ENCODE data around the gene MIGA1. TPM values are rescaled to one million over a fixed set of nuclear protein-coding genes. Genes with fewer than 3 reads are reported as not detected.

Gene MIGA1
- total and polyA plus RNA-seq, 10 of the 15 experiments (the other 5 are each of a cell fraction or from before 2014, with no cell fraction given), result 1.3 to 7.2 (median 4.2) TPM

DNA sequence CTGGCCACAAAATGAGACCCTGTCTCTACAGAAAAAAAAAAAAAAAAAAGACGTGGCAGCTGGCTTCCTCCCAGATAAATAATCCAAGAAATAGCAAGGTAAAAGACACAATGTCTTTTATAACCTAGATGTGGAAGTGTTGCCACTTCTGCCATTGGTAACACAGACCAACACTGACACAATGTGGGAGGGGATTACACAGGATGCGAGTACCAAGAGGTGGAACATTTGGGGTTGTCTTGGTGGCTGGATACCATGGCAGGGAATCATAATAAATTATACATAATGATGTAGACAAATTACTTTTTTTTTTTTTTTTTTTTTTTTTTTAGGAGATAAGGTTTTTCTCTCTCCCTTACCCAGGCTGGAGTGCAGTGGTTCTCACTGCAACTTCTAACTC, 103.0 kb downstream of the MIGA1 start:
- TF ChIP-seq STAT1 (conservative IDR thresholded peaks at IDR 0.05), result no peak
- in situ Hi-C loops (cut with MboI) (no loop called here), intact Hi-C loops (cut with micrococcal nuclease; ENCODE audit: unreplicated experiment) (no loop called here)
- Histone ChIP-seq H3K36me3 (ENCODE audit: control insufficient read depth in 2 of 2, insufficient read depth in 2 of 2, low read length in 1 of 2) (no peaks in the 10 kb centered on the region), H3K4me3 (no peak overlapping the region), H3K27ac (ENCODE audit: control insufficient read depth, insufficient read depth) (no peak overlapping the region), H3K4me1 (ENCODE audit: control insufficient read depth, insufficient read depth, low read length) (no peaks in the 10 kb centered on the region), H3K9ac (ENCODE audit: control insufficient read depth, insufficient read depth, low read length) (no peak overlapping the region), H3K79me2 (ENCODE audit: control insufficient read depth, insufficient read depth, low read length) (no peaks in the 10 kb centered on the region), H2AFZ (ENCODE audit: control insufficient read depth, low read depth, low read length) (no peak overlapping the region), H3K4me2 (ENCODE audit: control insufficient read depth, insufficient read depth) (no peak overlapping the region), H3K27me3 (replicated peaks in 1 of 2; ENCODE audit: control insufficient read depth in 2 of 2, insufficient read depth in 2 of 2, low read length in 1 of 2) (no peaks in the 10 kb centered on the region), H4K20me1 (ENCODE audit: control insufficient read depth, insufficient read depth) (no peaks in the 10 kb centered on the region), H3K9me3 (replicated peaks; ENCODE audit: control insufficient read depth, insufficient read depth, low read length) (no peaks in the 10 kb centered on the region)
- CTCF ChIA-PET, result interaction anchor here (0.6 kb wide), 1 partner anchor 1730 kb away, joined by 3 read pairs; no protein-coding TSS in a partner anchor
- no peak for DNase-seq (ENCODE audit: low read depth, low spot score)
- SMC1A ChIA-PET (ENCODE audit: uncharacterized antibody, unreplicated experiment), result no interaction called here
- ATAC-seq, result no peak
- no TSS peak for BruUV-seq (replicated peaks)
- no peak for FAIRE-seq
- RAD21 ChIA-PET (ENCODE audit: unreplicated experiment), result no interaction called here
- whole genome bisulfite sequencing (ENCODE audit: insufficient coverage, insufficient replicate concordance, low lambda C conversion rate, missing lambda C conversion rate), result 32% methylated on average over 2 of the region's 2 CpGs
- POLR2A ChIA-PET, result no interaction called here

DNA sequence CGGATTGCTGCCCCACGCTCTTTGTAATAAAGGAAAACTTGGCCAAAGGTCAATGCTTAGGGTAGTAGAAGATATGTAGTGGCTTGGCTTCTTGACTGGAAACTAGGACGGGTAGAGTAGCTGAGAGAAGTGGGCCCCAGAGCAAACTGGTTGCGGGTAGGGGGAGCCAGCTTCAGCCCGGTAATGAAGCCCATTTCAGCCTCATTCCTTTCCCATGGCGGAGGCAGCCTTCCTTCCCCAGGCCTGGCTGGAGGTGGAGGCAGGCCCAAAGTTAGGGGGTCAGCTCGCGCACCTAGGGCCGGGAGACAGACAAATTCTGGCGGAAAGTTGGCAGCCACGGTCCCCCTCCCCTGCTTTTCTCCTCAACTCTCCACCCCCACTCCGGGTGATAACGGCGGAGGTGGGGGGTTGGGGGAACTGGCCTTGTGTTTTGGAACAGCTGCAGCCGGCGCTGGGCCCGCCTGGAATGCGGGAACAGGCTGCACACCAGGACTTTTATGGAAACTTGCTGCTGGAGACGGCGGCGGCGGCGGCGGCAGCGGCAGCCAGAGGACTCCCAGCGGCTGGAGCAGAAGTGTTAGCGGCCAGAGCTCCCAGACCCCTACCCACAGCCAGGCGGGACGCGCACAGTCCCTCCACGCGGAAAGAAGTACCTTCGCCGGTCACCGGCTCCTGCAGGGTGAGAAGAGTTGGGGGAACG, 108.8 kb downstream of the MIGA1 start, which contains the start of gene NEXN:
TSS of gene NEXN (plus strand) at position 544 of the 700 bp plus-strand sequence. CDS start 27,483 bp downstream, outside the sequence.
- intact Hi-C loops (cut with micrococcal nuclease; ENCODE audit: unreplicated experiment) (no loop called here), in situ Hi-C loops (cut with MboI) (no loop called here)
- Histone ChIP-seq H3K4me2 (ENCODE audit: control insufficient read depth, insufficient read depth) (peak within 1 kb of the TSS; percentile 70), H3K27me3 (replicated peaks in 1 of 2; ENCODE audit: control insufficient read depth in 2 of 2, insufficient read depth in 2 of 2, low read length in 1 of 2) (no peaks in the 10 kb centered on the region; a peak in 1 of 4 replicates), H2AFZ (ENCODE audit: control insufficient read depth, low read depth, low read length) (peak within 1 kb of the TSS; percentile 65), H4K20me1 (ENCODE audit: control insufficient read depth, insufficient read depth) (no peaks in the 10 kb centered on the region), H3K4me1 (ENCODE audit: control insufficient read depth, insufficient read depth, low read length) (no peaks in the 10 kb centered on the region), H3K4me3 (peak within 1 kb of the TSS; percentile 62), H3K9ac (ENCODE audit: control insufficient read depth, insufficient read depth, low read length) (no peak within 1 kb of the TSS; the same call in 1 of the 2 replicates), H3K79me2 (ENCODE audit: control insufficient read depth, insufficient read depth, low read length) (no peaks in the 10 kb centered on the region), H3K36me3 (ENCODE audit: control insufficient read depth in 2 of 2, insufficient read depth in 2 of 2, low read length in 1 of 2) (no peaks in the 10 kb centered on the region), H3K27ac (ENCODE audit: control insufficient read depth, insufficient read depth) (no peak within 1 kb of the TSS), H3K9me3 (replicated peaks; ENCODE audit: control insufficient read depth, insufficient read depth, low read length) (no peaks in the 10 kb centered on the region)
- POLR2A ChIA-PET, result no interaction called here
- DNase-seq (ENCODE audit: low read depth, low spot score) (no peak), FAIRE-seq (no peak), ATAC-seq (peak; percentile 56; the same call in 2 of the 3 replicates)
- CTCF ChIA-PET, result interaction anchor here (0.6 kb wide), 2 partner anchors 226 to 380 kb away, joined by 3 read pairs; no protein-coding TSS in a partner anchor
- WGBS (ENCODE audit: insufficient coverage, insufficient replicate concordance, low lambda C conversion rate, missing lambda C conversion rate), result 11% methylated on average over 36 of the region's 36 CpGs
- no TSS peak for BruUV-seq (replicated peaks)
- RAD21 ChIA-PET (ENCODE audit: unreplicated experiment), result no interaction called here
- TF ChIP-seq POLR2AphosphoS5 (IDR thresholded peaks at IDR 0.05; ENCODE audit: low read length) (no peak), KAT2A (conservative IDR thresholded peaks at IDR 0.05; ENCODE audit: control insufficient read depth, low read depth, low read length) (no peak), EED (IDR thresholded peaks at IDR 0.05; ENCODE audit: low read depth) (0 out of 2 replicates have a peak, but pooled peaks have one; percentile 22)
- SMC1A ChIA-PET (ENCODE audit: uncharacterized antibody, unreplicated experiment), result no interaction called here

Data from GM12878 (cell line).